Measurements from ENCODE around the gene RAMAC. TPM values are rescaled to one million over a fixed set of nuclear protein-coding genes. Genes with fewer than 3 reads are reported as not detected.
"Not testable (repeated sequence)": the region's sequence is repeated elsewhere in the genome, so short reads cannot be mapped to it uniquely, and the experiment has no call there.

The RAMAC gene
- total RNA-seq, result 10 to 100 TPM; 13.0 to 13.9 TPM

DNA sequence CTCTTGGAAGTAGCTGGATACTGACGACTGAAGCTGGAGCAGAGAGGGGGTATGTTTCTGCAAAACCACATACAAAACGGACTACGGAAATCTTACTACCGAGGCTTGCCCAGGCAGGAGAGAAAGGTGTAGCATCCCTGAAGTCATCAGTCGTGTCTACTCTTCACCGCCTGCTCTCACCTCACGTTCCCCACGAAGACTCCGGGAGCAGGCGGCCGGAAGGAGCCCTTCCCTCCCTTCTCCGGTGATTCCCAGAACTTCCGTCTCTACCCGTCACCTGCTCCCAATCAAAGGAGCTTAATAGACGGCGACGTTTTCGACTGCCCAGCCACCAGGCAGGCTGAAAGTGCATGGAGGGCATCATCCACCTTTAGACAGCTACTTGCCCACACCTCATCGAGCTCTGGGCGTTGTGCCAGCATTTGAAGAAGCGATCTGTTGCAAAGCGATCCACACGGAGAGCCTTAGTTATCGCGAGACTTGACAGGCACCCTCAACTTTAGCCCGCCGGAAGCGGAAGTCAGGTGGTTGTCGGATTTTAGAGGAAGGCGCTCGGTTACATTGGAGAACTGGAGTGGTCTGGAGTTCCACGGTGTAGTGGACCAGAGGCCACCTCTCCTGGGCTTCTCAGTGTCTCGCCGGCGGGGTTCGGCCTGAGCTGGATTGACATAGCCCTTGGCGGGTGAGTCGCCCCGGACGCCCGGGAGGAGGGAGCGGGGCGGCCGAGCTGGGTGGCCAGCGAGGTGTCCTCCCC is at the start of gene RAMAC:
RAMAC (plus strand) TSS at position 523 of the 754 bp plus-strand sequence. CDS start 2,809 bp downstream, outside the sequence.
- Histone ChIP-seq H3K4me3 (peak within 1 kb of the TSS; percentile 90), H3K36me3 (peaks cover 9% of the 10 kb centered on the region), H3K27me3 (no peaks in the 10 kb centered on the region), H3K4me1 (peaks cover 0 to 13% of the 10 kb centered on the region in 2 donors), H3K9me3 (no peaks in the 10 kb centered on the region), H3K27ac (peak within 1 kb of the TSS; percentile 81 to 85)
- TF ChIP-seq, protein P1, sequence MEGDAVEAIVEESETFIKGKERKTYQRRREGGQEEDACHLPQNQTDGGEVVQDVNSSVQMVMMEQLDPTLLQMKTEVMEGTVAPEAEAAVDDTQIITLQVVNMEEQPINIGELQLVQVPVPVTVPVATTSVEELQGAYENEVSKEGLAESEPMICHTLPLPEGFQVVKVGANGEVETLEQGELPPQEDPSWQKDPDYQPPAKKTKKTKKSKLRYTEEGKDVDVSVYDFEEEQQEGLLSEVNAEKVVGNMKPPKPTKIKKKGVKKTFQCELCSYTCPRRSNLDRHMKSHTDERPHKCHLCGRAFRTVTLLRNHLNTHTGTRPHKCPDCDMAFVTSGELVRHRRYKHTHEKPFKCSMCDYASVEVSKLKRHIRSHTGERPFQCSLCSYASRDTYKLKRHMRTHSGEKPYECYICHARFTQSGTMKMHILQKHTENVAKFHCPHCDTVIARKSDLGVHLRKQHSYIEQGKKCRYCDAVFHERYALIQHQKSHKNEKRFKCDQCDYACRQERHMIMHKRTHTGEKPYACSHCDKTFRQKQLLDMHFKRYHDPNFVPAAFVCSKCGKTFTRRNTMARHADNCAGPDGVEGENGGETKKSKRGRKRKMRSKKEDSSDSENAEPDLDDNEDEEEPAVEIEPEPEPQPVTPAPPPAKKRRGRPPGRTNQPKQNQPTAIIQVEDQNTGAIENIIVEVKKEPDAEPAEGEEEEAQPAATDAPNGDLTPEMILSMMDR (IDR thresholded peaks at IDR 0.05), result no peak
- DNase-seq (ENCODE audit: low spot score), result peak; percentile 96

- H3K4me3 ChIP-seq, result no peak overlapping the region
- no peak overlapping the region for H3K27ac ChIP-seq
- H3K9me3 ChIP-seq, result no peaks in the 10 kb centered on the region
- TF ChIP-seq, protein P1 (IDR thresholded peaks at IDR 0.05), result no peak
- no peaks in the 10 kb centered on the region for H3K4me1 ChIP-seq
- no peaks in the 10 kb centered on the region for H3K27me3 ChIP-seq
- no peaks in the 10 kb centered on the region for H3K36me3 ChIP-seq
- no peak for DNase-seq (ENCODE audit: low spot score)
Observed at GRCh38 chr15:82936966-82937711, 48.9 kb upstream of the RAMAC start.

DNA sequence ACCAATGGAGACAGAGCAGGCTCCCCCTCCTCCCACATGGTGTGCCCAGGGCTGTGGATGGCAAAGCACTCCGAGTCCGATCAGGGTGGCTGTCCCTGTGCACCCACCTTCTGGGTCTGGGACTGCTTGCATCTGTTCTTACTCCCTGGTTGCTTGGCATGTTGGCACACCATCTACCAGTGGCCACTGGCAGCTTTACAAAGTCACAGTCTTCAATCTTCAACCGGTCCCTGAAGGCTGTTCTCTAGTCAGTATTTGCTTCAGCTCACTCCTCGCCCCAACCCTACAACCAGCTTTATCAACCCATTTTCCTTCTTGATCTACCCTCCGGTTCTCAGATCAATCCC is 48.3 kb upstream of the RAMAC start:
- no peak for DNase-seq (ENCODE audit: low spot score)
- Histone ChIP-seq H3K4me3 (no peak overlapping the region), H3K4me1 (no peaks in the 10 kb centered on the region), H3K27me3 (no peaks in the 10 kb centered on the region), H3K9me3 (no peaks in the 10 kb centered on the region), H3K36me3 (no peaks in the 10 kb centered on the region), H3K27ac (no peak overlapping the region)
- TF ChIP-seq, protein P1 (IDR thresholded peaks at IDR 0.05), result no peak

GRCh38 chr15:82939678-82940077 is 46.3 kb upstream of the RAMAC start:
- not testable (repeated sequence) for H3K27me3 ChIP-seq; H3K27ac ChIP-seq; DNase-seq (ENCODE audit: low spot score); H3K4me1 ChIP-seq; H3K9me3 ChIP-seq; H3K36me3 ChIP-seq; H3K4me3 ChIP-seq

- Histone ChIP-seq H3K36me3 (no peaks in the 10 kb centered on the region), H3K27ac (no peak overlapping the region), H3K4me3 (no peak overlapping the region), H3K4me1 (no peaks in the 10 kb centered on the region), H3K27me3 (no peaks in the 10 kb centered on the region), H3K9me3 (no peaks in the 10 kb centered on the region)
- TF ChIP-seq, protein P1 (IDR thresholded peaks at IDR 0.05), result no peak
- no peak for DNase-seq (ENCODE audit: low spot score)
Observed at GRCh38 chr15:82942691-82943090, 43.3 kb upstream of the RAMAC start.

GRCh38 chr15:82943176-82943575 is 42.8 kb upstream of the RAMAC start:
- TF ChIP-seq, protein P1 (IDR thresholded peaks at IDR 0.05), result no peak
- Histone ChIP-seq H3K9me3 (no peaks in the 10 kb centered on the region), H3K36me3 (no peaks in the 10 kb centered on the region), H3K27me3 (no peaks in the 10 kb centered on the region), H3K4me3 (no peak overlapping the region), H3K4me1 (no peaks in the 10 kb centered on the region), H3K27ac (no peak overlapping the region)
- no peak for DNase-seq (ENCODE audit: low spot score)

Measured in right atrium auricular region (tissue), 2 donors.